ENCODE results near the gene ATP6V1G3.
"Not testable (repeated sequence)": the region's sequence is repeated elsewhere in the genome, so short reads cannot be mapped to it uniquely, and the experiment has no call there.

Gene ATP6V1G3, protein sequence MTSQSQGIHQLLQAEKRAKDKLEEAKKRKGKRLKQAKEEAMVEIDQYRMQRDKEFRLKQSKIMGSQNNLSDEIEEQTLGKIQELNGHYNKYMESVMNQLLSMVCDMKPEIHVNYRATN

DNA sequence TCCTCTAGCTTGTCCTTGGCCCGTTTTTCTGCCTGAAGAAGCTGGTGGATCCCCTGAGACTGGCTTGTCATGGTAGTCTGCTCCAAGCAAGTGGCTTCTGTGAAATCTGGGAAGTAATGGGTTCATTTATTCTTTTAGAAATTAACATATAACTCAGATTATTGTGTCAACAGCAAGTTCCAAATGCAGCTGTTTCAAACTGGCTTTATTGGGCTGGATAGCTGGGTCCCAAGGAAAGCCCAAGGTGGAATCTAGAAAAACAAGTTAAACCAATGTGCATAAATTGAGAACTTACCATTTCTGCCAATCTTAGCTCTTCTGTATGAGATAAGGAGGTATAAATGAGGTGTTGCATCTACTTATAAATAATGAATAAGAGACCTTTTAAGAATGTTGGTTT is at the start of gene ATP6V1G3:
ATP6V1G3 (minus strand) TSS at position 101 of the 400 bp plus-strand sequence; CDS start at position 71, 30 bp downstream.
- DNase-seq (ENCODE audit: extremely low read depth in 1 of 2, low read depth in 1 of 2): no peak

DNA sequence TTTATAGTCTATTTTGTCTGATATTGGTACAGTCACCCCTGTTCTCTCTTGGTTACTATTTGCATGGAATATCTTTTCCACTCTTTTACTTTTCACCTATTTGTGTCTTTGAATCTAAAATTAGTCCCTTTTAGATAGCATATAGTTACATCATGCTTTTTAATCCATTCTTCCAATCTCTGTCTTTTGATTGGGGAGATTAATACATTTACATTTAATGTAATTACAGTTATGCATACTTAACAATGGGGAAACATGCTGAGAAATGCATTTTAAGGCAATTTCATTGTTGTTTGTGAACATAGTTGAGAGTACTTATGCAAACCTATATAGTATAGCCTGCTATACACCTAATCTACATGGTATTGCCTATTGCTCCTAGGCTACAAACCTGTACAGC is 48.4 kb upstream of the ATP6V1G3 start:
- no peak for DNase-seq (ENCODE audit: extremely low read depth in 1 of 2, low read depth in 1 of 2)

DNA sequence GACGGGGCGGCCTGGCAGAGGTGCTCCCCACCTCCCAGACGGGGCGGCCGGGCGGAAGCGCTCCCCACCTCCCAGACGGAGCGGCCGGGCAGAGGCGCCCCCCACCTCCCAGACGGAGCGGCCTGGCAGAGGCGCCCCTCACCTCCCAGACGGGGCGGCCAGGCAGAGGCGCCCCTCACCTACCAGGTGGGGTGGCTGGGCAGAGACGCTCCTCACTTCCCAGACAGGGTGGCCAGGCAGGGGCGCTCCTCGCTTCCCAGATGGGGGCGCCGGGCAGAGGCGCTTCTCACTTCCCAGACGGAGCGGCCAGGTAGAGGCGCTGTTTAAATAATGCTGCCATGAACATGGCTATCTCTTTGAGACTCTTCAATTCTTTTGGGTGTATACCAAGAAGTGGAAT is 43.7 kb upstream of the ATP6V1G3 start:
- DNase-seq (ENCODE audit: extremely low read depth in 1 of 2, low read depth in 1 of 2): no peak

DNA sequence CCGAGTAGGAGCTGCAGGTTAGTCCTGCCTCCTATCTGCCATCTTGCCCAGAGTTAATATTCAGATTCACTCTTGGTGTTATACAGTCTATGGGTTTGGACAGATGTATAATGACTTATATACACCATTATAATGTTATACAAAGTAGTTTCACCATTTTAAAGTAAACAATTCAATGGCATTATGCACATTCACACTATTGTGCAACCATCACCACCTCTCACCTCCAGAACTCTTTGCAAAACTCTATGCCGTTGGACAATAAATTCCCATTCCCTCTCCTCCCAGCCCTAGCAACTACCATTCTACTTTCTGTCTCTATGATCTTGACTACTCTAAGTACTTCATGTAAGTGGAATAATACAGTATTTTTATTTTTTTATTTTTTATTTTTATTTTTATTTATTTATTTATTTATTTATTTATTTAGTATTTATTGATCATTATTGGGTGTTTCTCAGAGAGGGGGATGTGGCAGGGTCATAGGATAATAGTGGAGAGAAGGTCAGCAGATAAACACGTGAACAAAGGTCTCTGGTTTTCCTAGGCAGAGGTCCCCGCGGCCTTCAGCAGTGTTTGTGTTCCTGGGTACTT is 42.8 kb upstream of the ATP6V1G3 start:
- DNase-seq (ENCODE audit: extremely low read depth in 1 of 2, low read depth in 1 of 2): not testable (repeated sequence)

DNA sequence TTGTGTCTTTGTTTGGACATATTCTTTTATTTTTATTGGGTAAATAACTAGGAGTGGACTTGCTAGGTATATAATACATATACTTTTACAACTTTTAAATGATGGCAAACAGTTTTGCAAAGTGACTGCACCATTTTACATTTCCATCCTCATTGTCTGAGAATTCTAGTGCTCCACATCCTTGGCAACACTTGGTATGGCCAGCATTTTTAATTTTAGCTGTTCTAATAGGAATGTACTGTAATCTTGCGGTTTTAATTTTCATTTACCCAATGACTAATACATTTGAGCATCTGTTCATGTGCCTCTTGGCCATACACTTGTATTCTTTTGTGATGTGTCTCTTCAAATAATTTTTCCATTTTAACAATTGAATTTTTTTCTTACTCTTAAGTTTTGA is 37.0 kb upstream of the ATP6V1G3 start:
- no peak for DNase-seq (ENCODE audit: extremely low read depth in 1 of 2, low read depth in 1 of 2)

DNA sequence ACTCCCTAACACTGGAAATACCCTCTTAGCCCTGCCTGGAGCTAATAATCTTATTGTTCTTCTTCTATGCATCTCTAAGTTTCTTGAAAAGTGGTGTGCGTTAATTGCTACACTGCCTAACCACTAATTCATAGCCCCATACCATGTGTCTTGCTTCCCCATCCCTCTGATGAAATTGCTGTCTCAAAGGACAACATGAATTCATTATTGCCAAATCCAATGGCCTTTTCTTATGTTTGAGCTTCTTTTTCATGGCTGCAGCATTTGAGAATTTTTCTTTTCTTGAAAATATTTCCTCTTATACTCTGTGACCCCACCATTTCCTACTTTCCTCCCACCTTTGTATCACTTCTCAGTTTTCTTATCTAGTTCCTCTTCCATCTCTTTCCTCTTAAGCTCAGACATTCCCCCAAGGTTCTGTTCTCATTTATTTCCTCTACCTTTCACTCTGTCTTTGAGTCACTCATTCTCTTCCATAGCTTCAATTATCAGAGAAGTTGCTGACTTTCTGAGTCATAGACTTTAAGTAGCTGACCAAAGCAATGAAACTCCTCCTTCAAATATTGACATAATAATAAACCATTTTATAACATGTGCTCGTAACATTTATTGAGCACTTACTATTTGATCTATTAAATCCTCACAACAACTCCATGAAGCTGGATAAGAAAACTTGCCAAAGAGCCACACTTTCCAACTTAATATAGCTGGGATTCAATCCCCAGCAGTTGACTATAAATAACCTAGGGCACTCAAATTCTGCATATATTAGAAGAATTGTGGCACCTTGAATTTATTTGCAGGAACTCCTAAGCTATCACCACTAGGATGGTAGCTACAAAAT is 35.5 kb upstream of the ATP6V1G3 start:
- DNase-seq (ENCODE audit: extremely low read depth in 1 of 2, low read depth in 1 of 2): no peak

DNA sequence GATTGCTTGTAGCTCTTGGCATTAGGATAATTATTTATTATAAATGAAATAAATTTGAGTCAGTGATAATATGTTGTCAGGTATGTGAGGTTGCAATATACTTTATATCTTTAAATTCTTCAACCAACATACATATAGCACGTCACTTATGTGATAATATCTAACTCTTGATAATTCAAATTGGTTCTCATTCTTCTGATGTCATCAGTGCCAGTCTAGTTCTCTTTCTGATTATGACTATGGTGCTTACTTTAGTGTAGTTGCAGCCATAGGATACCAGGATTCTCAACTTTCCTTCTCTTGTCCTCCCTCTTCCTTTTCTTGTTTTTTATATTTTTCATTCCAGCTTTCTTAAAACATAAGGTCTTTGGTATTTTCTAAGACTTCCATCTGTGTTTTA is 34.8 kb upstream of the ATP6V1G3 start:
- no peak for DNase-seq (ENCODE audit: extremely low read depth in 1 of 2, low read depth in 1 of 2)

DNA sequence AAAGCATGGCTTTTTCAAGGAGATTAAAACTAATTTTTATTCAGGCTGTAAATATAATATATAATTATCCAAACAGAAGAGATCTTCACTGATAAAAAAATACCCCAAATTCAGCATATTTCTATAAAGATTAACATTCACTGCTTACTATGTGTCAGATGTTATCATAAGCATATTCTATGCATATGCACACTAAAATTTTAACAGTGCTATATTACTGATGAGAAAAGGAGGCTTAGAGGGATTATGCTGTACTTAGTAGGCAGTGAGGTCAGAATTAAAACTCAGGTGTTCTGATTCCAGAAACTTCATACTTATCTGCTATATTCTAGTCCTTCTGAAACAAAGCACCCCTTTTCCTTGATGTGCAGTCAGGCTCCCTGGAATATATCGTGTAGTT is 33.8 kb upstream of the ATP6V1G3 start:
- DNase-seq (ENCODE audit: extremely low read depth in 1 of 2, low read depth in 1 of 2): no peak

DNA sequence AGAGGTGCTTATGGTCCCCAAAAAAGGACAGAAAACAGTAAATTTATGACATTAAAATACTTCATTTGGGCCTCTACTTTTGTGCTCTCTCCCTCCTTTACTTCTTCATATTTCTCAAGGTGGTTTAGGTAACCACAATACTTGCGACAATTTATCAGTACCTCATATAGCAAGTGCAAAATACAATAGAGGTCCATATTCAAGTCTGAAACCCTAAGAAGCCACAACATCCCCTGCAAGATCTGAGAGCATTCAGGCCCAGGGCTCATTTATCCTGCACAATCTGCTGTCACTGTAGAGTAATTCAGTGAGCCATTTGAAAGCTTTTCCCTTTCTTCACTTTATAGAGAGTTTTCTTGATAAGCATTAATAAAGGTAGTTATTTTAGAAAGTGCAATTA is 24.2 kb upstream of the ATP6V1G3 start:
- DNase-seq (ENCODE audit: extremely low read depth in 1 of 2, low read depth in 1 of 2): no peak

DNA sequence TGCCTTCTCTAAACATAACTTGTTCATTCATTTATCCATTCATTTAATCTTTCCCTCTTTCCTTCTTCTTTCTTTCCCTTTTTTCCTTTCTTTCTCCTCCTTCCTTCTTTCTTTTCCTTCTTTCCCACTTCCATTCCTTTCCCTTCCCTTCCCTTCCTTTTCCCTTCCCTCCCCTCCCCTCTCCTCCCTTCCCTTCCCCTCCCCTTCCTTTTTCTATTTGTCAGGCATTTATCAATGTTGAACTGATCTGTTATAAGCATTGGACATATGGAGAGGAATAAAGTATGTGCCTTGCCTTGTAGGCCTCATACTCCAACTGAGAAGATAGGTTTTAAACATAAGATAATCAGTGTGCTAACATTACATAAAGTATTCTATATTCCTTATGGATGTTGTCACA is 23.7 kb upstream of the ATP6V1G3 start:
- no peak for DNase-seq (ENCODE audit: extremely low read depth in 1 of 2, low read depth in 1 of 2)

DNA sequence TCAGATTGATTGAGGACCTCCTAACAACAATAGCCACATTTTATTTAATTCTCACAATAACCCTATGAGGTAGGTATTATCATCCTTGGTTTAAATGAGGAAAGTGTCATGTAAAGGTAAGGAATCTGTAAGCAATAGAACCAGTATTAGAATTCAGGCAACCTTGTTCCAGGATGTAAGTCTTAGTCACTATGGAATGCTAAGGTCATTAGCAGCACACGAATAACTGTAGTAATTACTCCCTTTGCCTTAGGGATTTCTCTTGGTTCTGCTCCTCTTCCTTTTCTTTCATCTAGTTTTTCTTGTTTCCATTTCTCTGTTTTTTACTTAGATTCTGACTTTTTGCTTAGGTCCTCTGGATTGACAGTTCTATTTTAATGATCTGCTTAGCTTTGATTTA is 23.1 kb upstream of the ATP6V1G3 start:
- no peak for DNase-seq (ENCODE audit: extremely low read depth in 1 of 2, low read depth in 1 of 2)

DNA sequence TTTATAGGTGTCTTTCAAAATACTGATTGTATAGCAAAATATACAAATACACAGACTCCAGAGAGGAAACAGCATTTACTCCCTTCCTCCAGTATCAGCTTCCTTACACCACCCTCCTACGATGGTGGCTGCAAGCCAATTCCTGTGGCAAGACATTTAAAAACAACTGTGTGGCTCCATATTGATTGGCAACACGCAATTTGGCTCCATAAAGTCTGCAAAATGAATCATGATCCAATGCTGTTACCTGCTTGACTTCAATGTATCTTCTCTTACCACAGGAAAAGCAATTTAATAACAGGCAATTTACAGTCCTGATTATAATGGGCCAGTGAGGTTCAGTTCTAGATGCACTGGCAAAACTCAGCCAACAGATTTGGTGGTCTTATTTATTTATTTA is 19.7 kb upstream of the ATP6V1G3 start:
- DNase-seq (ENCODE audit: extremely low read depth in 1 of 2, low read depth in 1 of 2): no peak

DNA sequence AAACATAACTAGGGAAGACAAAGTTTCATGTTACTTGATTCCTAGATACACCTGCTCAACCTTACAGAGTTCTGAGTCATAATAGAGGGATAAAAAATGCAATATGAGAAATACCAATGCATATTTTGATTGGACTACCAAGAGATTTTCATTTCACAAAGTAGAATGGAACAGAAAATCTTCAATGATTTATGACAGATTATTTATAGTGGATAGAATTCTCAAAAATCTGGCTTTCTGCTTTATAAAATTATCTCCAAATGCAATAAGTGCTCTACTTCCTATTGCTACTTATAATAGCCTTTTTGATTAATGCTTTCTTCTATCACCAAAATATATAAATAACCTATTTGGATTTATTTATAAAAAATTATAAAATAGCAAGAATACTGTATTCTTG is 18.9 kb upstream of the ATP6V1G3 start:
- no peak for DNase-seq (ENCODE audit: extremely low read depth in 1 of 2, low read depth in 1 of 2)

DNA sequence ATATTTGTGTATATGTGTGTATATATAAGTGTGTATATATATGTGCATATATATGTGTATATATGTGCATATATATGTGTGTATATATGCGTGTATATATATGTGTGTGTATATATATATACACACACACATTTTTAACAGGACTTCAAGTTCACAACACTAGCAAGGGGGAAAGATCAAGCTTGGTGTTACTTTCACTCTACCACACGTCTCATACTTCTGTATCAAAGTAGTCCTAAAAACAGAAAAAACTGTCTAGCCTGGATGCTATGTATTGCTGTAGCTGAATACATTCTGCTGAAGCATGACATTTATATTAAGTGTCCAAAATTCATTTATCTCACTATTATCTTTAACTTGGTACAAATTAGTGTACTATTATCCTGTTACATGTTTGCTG is 17.9 kb upstream of the ATP6V1G3 start:
- DNase-seq (ENCODE audit: extremely low read depth in 1 of 2, low read depth in 1 of 2): no peak

DNA sequence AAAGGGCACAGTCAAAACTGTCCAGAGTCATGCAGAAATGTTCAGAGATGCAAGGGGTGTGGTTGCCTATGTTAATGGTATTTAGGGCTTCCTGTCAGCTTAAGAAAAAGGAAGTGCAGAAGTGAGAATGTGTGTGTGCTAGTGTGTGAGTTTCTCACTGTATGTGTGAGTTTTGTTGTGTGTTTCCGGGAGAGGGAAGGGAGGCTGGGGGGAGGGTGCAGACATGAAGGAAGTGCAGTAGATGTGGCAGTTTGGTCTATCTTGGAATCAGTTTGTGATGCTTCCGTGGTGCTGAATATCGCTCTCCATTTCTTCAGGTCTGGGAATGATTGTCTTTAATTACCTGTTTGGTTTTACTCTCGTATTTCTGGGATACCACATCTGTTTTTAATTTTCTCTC is 16.5 kb upstream of the ATP6V1G3 start:
- peak in 1 of 2 donors; percentile 38 for DNase-seq (ENCODE audit: extremely low read depth in 1 of 2, low read depth in 1 of 2)

DNA sequence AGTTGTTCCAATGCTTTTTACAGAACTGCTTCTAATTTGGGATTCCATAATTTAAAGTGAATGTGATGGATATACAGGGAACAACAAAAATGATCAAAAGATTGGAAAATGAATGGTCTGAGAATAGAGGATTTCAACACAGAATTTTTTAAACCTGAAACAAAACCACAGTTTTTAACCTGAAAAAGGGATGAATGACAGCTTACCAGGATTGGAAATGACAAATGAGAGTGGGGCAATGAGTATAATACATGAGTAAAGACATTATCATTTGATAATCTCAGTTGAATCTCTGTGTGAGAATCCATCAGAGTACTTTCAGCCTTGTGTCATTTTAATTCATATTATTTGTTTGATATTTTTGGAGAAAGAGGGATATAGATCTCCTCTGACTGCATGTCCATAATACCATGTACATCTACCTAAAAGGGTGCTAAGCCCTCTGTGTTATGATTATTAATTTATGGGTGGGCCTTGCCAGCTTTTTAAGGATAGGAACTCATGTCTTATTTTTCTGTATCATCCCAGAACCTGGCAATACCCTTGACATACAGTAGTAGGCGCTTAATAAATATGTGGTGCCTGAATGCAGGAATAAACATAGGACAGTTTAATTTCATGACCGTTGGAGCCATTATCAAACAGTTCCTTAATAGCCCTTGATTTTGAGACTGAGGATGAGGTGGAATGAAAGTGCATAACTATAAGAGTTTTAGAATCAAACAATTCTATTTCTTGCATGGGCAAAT is 12.4 kb upstream of the ATP6V1G3 start:
- DNase-seq (ENCODE audit: extremely low read depth in 1 of 2, low read depth in 1 of 2): no peak

DNA sequence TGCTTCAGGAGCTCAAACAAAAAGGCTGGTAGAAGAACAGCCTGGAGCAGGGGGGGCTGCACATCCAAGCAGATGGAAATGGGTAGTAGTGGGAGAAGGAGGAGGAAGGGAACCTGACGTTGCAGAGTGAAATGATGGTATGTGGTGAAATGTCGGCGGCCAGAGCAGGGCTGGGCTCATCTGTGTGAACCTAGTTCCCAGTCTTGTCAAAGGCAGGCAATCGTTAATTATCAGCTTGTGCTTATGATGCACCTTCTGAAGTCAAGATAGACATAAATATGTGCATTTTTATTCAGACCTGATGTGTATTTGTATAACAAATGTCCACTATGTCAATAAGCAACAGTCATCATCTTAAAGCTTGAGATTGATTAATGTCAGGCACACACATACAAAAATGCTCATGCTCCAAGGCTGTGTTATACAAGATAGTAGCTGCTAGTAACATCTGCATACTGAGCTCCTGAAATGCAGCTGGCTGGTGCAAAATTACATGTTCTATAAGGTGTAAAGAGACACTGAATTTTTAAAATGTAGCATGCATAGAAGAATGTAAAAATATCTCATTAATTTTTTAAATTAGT is 10.6 kb upstream of the ATP6V1G3 start:
- DNase-seq (ENCODE audit: extremely low read depth in 1 of 2, low read depth in 1 of 2): no peak

DNA sequence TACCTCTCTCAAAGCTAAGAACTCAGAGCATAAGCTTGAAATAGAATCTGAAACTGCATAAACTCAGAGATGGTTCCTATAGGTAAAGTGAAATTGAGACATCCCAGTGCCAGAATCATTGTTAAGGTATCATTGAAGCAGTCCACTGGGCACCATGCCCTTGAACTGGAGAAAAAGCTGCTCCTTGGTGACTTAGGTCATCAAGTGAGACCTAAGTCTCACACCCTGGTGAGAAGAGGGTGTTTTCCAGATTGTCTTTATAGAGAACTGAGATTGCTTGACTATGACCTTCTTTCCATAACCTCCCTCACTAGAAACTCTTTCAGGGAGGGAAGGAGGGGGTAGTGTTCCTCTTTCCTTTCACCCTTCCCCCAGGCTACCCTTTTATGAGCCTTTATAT is 9.4 kb upstream of the ATP6V1G3 start:
- no peak for DNase-seq (ENCODE audit: extremely low read depth in 1 of 2, low read depth in 1 of 2)

DNA sequence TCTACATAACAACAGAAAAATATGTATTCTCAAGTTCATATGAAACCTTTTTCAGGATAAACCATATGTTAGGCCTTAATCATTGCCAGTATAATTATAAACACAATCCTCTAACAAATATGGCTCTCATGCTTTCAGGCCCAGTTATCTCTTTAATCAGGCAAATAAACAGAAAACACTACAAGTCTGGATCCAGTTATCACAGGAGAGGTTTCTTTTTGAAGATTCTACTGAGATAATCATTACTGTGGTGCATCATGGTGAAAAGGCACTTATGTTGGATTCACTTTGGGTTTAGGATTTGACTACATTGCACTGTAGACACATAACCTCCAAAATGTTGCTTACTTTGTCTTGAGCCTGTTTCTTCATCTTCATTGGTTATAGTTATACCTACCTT is 8.4 kb upstream of the ATP6V1G3 start:
- no peak for DNase-seq (ENCODE audit: extremely low read depth in 1 of 2, low read depth in 1 of 2)

DNA sequence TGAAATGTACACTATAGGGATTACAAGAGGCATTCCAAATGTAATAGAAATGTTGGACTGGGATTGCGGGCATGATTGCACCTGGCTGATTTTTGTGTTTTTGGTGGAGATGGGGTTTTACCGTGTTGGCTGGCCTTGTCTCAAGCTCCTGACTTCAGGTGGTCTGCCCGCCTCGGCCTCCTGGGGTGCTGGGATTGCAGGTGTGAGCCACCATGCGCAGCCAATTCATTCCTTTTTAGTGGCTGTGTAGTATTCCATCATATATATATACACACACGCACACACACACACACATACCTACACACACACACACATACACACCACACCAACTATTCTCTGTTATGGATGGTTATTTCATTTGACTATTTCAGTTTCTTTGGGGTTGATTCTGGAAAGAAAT is 4.7 kb upstream of the ATP6V1G3 start:
- no peak for DNase-seq (ENCODE audit: extremely low read depth in 1 of 2, low read depth in 1 of 2)

DNA sequence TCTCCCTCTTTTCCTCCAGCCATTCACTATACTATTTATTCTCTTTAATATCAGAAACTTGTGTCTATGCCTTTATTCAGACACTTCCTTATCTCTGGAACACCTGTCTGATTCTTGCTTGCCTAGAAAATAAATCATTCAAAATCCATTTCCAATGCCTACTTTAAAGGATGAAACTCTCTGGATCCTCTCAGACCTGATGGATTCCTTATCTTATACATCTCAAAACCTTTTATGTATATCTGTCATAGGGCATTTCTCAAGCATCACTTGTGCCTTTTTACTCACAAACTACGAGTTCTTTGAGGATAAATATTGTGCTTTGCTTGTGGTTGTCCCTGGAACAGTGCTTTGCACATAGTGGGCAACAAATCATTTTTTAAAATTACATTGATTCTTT is 3.8 kb upstream of the ATP6V1G3 start:
- DNase-seq (ENCODE audit: extremely low read depth in 1 of 2, low read depth in 1 of 2): no peak
